WTC11 (cell line): Measurements from ENCODE around the gene ACSL1.

Experiments used
- CBFB ChIP-seq: sonication (generic); formaldehyde crosslinking; IDR thresholded peaks from 2 replicates; pipeline ENCODE4 v1.8.1; 2022; ENCODE audit warnings: mild to moderate bottlenecking, low read depth, missing genetic modification reagents
- ZNF232 ChIP-seq: sonication (generic); formaldehyde crosslinking; IDR thresholded peaks from 2 replicates; pipeline ENCODE4 v1.8.0; 2022; ENCODE audit warnings: mild to moderate bottlenecking, missing genetic modification reagents

DNA sequence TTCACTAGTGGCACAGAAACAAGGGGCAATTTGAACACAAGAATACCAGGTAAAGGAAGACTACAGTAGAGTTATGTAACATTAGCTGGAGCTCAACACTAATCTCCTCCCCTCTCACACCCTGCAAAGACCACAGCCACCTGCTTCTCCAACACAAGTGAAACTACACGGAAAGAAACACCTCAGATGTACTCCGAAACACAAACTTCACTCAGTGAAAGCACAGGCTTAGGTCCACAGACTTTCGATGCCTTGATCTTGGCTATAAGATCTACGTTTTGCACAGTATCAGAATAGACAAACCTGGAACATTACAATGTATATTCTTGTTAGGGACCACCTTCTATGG lies 7.6 kb downstream of the ACSL1 start:
- TF ChIP-seq ZNF232 (CRISPR knock-in tag) (no peak), CBFB (CRISPR knock-in tag) (no peak)
